Measurements from ENCODE around the gene TNS4.
"Not testable (repeated sequence)": the region's sequence is repeated elsewhere in the genome, so short reads cannot be mapped to it uniquely, and the experiment has no call there.

TNS4 gene, protein sequence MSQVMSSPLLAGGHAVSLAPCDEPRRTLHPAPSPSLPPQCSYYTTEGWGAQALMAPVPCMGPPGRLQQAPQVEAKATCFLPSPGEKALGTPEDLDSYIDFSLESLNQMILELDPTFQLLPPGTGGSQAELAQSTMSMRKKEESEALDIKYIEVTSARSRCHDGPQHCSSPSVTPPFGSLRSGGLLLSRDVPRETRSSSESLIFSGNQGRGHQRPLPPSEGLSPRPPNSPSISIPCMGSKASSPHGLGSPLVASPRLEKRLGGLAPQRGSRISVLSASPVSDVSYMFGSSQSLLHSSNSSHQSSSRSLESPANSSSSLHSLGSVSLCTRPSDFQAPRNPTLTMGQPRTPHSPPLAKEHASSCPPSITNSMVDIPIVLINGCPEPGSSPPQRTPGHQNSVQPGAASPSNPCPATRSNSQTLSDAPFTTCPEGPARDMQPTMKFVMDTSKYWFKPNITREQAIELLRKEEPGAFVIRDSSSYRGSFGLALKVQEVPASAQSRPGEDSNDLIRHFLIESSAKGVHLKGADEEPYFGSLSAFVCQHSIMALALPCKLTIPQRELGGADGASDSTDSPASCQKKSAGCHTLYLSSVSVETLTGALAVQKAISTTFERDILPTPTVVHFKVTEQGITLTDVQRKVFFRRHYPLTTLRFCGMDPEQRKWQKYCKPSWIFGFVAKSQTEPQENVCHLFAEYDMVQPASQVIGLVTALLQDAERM

DNA sequence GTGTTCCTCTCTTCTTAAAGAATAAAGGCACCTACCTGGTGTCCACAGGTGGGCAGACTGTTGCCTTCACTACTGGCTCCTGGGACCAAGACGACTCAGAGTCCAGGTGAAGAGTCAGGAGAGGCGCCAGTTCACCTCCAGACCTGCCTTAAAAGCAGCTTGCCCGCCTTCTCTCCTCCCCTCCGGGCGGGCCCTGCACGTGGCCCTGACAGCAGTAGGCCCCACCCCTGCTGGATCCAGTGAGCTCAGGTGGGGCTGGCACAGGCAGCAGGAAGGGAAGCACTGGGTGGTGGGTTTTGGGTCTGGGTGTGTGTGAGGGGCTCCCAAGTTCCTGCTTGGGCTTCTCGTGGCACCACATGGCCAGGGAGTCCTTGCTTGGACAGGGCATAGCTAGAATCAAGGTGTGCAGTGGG, at the start of gene TNS4:
Gene TNS4 (minus strand): TSS at position 125 of the 413 bp plus-strand sequence. CDS start 5,198 bp downstream, outside the sequence.
- no peak for TF ChIP-seq POLR2A (IDR thresholded peaks at IDR 0.05; ENCODE audit: low read depth, low read length)
- no peak for FAIRE-seq
- no peak for DNase-seq (ENCODE audit: insufficient read length, low spot score)

DNA sequence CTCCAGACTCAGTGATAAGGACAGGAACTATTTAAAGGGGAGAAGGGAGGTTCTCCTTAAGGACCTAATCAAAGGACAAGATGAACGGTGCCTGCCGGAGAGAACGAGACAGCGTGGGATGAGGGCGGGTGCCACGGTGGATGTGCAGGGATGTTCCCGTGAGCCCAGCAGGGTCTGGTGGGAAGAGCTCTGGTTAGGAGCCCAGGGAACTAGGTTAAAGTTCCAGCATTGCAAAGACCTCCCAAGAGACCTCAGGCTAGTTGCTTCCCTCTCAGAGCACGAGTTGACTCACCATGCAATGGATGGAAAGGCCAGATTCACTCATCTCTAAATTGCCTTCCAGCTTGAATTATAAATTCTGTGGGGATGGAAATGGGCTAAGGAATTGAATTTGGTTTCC, 49.2 kb upstream of the TNS4 start:
- TF ChIP-seq POLR2A (IDR thresholded peaks at IDR 0.05; ENCODE audit: low read depth, low read length) = no peak
- FAIRE-seq (no peak), DNase-seq (ENCODE audit: insufficient read length, low spot score) (no peak)

DNA sequence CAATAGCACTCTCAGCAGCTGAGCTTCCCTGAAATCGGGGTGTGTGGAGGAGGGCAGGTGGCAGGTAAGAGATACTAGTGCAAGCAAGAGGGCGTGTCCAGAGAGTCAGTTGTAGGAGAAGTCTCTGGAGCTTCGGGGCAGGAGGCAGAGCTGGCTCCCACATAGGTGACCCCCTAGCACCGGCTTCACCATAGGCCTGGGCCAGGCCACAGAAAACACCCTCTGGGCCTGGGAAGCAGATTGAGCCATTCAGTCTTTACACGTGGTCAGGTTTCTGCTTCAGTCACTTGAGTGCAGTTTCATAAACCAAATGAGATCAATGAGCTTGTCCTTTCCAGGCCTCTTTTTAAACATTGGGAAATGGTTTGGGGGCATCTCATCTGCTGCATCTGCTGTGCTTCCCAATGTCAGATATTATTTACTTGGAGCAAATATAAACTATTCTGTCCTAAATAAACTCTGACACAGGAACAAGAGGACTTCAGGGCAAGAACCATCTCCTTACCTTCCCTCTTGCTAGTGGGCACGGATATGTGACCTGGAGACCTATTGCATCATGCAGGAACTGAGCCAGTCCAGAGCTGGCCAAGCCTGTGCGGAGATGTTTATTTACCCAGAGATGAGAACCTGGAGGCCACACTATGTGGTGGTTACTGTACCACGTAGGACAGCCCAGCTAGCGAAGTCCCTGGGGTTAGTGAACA, 47.7 kb upstream of the TNS4 start:
- FAIRE-seq = no peak
- no peak for DNase-seq (ENCODE audit: insufficient read length, low spot score)
- no peak for TF ChIP-seq POLR2A (IDR thresholded peaks at IDR 0.05; ENCODE audit: low read depth, low read length)

DNA sequence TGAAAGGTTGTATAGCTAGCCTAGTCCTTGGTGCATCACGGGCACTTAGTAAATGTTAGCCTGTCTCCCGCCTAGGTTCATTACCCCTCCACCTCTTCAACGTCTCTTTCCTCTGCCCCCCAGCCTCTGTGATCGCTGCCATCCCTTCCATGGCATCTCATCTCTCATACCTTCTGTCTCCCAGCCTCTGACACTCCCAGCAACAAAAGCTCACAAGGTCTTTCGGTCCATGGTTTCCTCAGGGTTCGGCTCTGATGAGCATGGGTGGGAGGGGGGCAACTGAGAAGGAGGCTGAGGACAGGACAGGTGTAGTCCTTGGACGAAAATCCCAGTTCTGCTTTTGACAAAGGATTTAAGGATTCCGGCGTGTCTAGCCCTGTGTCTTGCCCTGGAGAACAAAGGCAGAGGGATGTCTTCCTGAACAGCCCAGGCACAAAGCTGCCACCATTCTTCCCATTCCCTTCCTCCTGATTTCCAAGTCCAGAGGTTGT, 47.1 kb upstream of the TNS4 start:
- no peak for DNase-seq (ENCODE audit: insufficient read length, low spot score)
- no peak for FAIRE-seq
- no peak for TF ChIP-seq POLR2A (IDR thresholded peaks at IDR 0.05; ENCODE audit: low read depth, low read length)

DNA sequence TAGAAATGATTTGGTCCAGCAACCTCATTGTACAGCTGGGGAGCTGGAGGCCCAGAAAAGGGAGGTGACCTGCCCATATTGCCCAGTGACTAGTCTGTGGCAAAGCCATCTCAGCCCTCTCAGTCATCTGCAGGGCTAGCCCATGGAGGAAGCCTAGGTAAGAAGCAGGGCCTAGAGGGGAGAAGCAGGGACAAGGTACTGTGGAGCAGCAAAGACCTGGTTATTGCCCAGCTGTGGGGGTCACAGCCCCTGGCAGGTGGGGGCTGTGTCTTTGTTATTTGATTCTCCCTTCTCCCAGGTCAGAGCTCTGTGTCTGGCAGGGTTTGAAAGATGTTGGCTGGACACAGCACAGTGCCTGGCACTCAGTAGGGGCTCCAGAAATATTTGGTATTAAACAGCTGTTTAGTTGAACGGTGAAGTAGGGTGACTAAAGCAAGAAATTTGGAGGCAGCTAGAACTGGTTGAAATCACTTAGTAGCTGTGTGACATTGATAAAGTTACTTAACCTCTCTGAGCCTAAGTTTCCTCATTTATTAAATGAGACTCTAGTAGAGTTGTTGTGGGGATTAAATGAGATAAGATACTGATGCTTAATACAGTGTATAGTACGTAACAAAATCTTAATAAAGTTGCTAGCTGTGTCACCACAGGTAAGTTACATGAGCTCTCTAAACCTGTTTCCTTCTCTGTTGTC, 46.5 kb upstream of the TNS4 start:
- no peak for TF ChIP-seq POLR2A (IDR thresholded peaks at IDR 0.05; ENCODE audit: low read depth, low read length)
- no peak for DNase-seq (ENCODE audit: insufficient read length, low spot score)
- FAIRE-seq = no peak

DNA sequence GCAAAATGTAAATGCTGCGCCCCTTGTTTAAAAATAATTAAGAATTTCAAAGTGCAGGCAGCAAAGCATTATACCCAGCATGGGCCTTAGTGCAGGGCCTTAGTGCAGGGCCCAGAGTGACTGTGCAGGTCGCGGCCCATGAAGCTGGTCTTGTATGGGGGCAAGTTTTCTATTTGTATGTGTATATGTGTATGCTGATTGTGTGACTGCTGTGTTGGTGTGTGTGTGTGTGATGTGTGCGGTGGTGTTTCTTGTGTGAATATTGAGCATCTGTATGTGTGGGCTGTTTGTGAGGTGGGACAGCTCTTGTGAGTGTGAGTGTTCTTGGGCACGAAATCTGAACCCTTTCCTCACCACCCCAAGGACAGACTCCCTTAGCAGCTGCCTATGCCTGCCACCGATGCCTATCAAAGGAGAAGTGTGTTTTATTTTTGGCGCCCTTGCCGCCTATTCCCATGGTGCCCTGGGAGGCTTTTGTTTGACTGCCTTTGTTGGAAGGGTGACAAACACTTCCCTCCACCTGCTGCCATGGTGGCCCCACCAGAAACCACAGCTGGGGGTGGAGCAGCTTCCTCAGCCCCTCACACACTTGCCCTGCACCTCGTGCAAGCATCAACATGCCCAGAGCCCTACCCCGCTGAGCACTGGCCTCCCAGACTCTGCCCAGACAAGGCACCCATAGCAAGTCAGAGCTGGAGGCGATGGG, 45.8 kb upstream of the TNS4 start:
- TF ChIP-seq POLR2A (IDR thresholded peaks at IDR 0.05; ENCODE audit: low read depth, low read length) = no peak
- FAIRE-seq = no peak
- no peak for DNase-seq (ENCODE audit: insufficient read length, low spot score)

DNA sequence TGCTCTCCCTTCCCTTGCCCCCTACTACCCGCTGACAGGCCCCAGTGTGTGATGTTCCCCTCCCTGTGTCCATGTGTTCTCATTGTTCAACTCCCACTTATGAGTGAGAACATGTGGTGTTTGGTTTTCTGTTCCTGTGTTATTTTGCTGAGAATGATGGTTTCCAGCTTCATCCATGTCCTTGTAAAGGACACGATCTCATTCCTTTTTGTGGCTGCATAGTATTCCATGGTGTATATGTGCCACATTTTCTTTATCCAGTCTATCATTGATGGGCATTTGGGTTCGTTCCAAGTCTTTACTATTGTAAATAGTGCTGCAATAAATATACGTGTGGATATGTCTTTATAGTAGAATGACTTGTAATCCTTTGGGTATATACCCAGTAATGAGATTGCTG, 45.1 kb upstream of the TNS4 start:
- DNase-seq (ENCODE audit: insufficient read length, low spot score); FAIRE-seq: not testable (repeated sequence)

DNA sequence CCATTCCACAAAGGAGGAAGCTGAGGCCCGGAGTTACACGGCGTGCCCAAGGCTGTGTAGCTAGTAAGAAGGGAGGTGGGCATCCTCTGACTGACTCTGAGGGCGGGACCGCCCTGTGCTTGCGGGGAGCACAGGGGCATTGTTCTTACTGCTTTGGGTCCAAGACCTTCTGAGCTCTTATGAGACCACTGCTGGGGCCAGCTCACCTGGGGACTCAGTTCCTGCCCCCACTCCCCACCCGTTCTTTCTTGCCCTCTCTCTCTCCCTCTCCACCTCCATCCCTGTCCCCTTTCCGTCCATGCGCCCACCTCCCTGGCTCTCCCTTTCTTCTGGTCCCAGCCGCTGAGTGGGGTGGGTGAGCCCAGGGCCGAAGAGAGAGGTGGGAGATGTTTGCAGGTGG, 44.2 kb upstream of the TNS4 start:
- DNase-seq (ENCODE audit: insufficient read length, low spot score) (no peak), FAIRE-seq (no peak)
- TF ChIP-seq POLR2A (IDR thresholded peaks at IDR 0.05; ENCODE audit: low read depth, low read length) = no peak

DNA sequence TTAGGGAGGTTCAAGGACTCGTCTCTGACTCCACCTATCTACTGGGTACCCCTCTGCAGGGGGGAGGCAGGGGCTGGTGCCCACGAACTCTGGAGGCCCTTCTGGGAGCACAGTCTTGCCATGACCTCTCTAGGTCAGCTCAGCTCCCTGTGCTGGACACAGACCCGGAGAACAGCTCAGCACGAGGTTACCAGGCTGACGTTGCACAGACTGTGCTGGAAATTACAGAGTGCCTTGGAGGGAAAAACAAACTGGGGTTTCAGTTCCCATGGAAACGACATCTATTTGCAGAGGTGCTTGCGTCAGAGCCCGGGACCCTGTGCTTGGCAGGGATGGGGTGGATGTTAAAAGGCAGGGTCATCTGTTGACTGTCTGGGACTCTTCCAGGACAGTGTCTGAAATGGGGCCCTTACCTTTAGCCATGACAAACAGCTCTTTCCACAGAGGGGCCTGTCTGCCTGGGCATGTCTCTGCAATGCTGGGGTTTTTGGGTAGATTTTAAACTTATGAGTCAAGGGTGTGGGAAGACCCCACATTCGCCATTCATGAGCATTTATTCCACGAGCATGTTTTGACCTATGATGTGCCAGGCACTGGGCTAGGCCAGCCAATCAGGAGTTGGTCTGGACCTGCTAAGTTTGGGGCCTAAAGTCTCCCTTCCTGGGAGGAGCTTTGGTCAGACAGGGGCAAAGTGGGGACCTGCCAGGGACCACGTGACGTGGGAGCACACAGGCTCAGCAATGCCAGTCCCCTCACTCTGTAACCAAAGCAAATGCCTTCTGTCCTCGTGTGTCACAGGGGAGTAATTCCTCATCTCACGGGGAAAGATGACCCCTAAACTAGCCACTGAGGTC, 41.4 kb upstream of the TNS4 start:
- no peak for TF ChIP-seq POLR2A (IDR thresholded peaks at IDR 0.05; ENCODE audit: low read depth, low read length)
- no peak for DNase-seq (ENCODE audit: insufficient read length, low spot score)
- FAIRE-seq = no peak

DNA sequence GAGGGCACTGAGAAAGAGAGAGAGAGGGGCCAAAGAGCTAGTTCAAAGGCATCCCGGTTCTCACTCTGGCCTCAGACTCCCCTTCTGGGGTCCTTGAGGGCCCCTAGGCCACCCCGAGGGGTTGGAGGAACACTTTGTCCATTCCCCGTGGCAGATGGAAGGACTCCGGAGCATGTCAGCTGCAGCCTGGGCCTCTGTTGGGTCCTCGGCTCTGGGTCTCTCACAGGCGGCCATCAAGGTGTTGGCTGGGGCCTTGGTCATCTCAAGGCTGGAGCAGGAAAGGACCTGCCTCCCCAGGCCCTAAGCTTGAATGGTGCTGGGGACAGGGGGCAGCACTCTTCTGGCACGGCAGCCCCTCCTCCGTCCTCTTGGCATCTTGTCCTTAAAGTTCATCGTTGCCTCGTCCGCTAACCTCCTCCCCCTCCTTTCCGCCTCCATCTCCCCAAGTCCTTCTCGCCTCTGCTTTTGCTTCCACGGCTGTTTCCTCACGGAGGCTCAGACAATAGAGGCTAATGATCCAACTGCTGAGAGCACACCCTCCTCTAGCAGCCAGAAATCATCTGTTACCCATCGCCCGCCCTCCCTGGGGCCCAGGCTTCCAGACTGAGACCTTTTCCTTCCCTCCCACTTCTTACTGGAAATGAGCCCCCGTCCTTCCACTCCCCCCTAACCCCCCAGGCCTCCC, 40.6 kb upstream of the TNS4 start:
- FAIRE-seq = no peak
- DNase-seq (ENCODE audit: insufficient read length, low spot score) = no peak
- TF ChIP-seq POLR2A (IDR thresholded peaks at IDR 0.05; ENCODE audit: low read depth, low read length) = no peak

DNA sequence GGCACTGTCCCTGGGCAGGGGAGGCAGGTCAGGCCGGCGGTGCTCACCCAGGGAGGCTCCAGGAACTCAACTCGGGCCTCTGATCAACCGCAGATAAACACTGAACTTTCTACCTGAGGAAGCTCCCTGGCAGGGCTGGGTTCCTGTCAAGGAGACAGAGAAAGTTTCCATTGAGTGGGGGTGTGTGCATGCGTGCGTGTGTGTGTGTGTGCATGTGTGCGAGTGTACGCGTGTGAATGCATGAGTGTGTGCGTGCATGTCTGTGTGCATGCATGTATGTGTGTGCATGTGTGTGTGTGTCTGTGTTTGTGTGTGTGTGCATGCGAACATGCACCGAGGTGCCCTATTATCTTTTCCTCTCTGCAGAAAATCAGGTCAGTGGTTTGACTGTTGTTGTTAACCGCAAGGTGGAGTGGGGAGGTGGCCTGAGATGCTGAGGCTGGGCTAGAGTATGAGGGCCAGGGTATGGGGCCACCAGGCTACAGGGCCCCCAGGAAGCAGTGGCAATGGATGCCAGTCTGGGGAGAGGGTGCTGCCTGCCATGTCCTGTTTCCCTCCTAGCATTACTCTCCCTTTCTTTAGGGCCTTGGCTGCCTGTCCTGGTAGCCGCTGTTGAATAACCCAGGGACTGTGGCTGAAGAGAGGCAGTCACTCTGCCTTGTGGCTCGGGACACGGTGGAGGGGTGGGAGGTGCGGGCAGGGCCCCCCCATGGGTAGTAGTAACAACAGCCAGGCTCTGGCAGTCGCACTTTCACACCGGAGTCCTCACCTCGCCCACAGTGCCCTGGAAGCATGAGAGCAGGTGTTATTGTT, 39.8 kb upstream of the TNS4 start:
- FAIRE-seq (no peak), DNase-seq (ENCODE audit: insufficient read length, low spot score) (no peak)
- no peak for TF ChIP-seq POLR2A (IDR thresholded peaks at IDR 0.05; ENCODE audit: low read depth, low read length)
